DMS114 treated with DMSO at 0.1 percent for 48 hours (cell line): ENCODE data around the gene HSPB9.

ENCODE experiments used
- DNase-seq: peaks from one replicate; lab custom pipeline; 2025; ENCODE audit not compliant: unreplicated experiment; lab: John Stamatoyannopoulos, UW

HSPB9 gene

DNA sequence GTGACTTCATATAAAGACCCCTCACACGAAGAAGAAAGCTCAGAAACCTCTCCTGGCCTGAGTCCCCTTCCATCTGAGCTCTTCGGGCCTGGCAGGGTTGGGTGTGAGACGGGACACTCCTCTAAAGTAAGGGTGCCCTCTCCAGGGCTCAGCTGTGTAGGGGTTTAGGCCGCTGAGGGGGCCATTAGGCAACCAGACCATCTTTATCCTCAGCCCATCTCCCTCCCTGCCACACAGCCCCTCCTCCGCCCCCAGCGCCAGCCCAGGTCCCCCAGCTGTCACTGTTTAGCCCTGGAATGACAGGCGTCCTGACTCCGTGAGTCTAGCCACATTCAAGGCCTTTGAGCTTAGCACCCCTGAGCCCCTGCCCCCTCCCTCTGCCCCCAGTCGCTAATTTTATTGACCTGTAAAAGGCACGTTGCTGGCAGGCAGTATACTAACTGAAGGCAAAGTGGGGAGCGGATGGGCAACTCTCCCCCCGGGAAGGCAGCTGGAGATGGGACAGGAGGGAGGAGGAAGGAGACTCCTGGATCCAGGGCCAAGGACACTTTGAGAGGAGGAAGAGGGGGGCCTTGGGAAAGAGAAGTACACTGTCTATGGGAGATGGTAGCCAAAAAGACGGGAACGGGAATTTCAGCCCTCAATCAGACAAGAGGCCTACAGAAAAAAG lies 23.7 kb upstream of the HSPB9 start:
- DNase-seq, result no peak

DNA sequence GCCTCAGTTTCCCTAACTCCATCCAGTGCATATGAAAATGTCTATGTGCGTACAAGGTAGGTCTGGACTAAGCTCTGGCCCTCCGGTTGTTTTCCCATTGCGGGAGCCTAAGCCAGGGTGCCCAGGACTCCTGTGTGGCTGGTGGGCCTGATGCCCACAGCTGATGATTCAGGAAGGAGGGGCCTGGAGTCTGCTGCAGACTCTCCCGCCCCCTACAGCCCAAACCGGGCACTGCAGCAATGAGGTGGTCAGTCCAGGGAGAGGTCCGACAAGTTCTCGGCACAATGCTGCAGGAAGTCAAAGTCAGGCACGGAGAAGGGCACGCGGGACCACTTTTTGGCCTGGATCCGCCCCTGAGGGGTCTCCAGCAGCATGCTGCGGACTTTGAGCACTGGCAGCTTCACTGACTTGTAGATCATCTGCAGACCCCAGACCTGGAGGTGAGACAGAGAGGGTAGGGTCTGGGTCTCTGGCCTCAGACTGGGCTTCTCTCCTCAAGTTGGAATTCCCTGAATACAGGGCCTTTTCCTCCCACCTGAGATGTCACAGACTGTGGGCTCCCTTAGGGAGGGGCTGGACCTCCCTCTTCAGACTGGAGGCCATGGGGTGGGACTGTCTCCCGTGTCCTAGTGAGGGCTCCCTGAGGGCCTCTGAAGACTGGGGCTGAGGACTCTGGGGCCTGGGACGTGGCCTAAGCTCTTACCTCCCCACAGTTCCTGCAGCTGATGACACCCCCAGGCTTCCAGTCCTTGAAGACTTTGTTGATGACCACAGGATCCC lies 20.9 kb upstream of the HSPB9 start:
- DNase-seq, result peak; percentile 26

DNA sequence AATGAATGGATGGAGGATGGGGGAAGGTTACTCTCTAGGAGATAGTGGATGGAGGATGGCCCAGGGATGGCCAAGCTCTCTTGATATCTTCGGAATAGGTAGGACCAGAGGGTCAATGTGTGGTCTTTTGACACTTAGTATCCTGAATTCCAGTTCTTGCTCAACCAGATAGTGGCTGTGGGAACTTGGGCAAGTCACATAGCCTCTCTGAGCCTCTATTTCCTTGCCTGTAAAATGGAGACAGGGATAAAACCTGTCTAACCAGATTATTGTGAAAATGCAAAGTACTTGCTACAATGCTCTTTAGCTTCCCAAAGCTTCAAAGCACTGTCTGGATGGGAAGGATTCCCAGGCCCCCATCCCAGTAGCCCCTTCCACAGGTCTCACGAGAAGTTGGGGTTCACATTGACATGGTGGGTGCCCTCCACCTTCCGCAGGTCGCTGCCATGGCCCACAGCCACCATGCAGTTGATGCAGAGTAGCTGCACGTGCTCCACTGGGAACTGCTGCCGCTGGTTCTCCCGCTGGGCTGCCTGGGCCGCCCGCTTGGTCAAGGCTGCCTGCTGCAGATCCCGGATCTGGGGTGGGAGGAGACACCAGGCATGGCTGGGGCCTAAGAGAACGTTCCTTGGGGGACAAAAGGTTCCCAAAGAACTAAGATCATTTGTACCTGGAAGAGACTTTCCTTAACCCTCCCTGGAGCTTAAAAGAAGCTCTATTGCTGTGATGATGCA lies 19.2 kb upstream of the HSPB9 start:
- no peak for DNase-seq

DNA sequence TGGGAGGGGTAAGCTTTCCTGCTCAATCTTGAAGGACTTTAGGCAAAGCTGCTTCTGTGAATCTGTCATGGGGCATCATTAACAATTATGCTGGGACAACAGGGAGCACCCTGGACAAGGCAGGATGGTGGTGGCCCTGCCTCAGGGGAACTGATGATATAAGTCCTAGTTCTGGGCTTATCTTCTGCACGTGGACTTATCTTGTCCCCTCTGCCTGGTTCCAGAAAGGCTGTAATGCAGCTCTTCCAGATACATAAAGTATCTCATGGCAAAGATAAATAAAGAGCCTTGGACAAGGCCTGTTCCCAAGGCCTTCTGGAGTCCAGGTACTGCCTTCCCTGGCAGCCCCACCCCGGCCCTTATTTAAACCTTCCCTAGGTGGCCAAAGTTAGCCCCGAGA lies 18.3 kb upstream of the HSPB9 start:
- no peak for DNase-seq

DNA sequence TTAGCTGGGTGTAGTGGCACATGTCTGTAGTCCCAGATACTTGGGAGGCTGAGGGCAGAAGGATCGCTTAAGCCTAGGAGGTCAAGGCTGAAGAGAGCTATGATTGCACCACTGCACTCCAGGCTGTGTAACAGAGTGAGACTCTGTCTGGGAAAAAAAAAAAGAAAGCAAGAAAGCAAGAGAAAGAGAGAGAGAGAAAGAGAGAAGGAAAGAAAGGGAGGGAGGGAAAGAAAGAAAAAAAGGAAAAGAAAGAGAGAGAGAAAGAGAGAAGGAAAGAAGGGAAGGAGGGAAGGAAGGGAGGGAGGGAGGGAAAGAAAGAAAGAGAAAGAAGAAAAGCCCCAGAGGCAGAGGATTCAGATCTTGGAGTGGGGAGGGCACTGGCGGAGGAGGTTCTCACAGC lies 16.6 kb upstream of the HSPB9 start:
- no peak for DNase-seq

DNA sequence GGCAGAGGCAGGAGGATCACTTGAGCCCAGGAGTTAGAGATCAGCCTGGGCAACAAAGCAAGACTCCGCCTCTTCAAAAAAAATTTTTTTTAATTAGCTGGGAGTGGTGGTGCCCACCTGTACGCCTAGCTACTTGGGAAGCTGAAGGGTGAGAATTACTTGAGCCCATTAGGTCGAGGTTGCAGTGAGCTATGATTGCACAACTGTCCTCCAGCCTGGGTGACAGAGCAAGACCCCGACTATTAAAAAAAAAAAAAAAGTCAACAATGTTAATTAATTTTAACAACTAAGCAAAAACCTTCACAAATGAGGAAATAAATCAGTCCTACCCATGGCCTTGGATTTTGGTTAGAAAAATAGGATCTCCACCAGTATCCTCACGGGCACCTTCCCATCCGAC lies 15.5 kb upstream of the HSPB9 start:
- DNase-seq, result no peak

DNA sequence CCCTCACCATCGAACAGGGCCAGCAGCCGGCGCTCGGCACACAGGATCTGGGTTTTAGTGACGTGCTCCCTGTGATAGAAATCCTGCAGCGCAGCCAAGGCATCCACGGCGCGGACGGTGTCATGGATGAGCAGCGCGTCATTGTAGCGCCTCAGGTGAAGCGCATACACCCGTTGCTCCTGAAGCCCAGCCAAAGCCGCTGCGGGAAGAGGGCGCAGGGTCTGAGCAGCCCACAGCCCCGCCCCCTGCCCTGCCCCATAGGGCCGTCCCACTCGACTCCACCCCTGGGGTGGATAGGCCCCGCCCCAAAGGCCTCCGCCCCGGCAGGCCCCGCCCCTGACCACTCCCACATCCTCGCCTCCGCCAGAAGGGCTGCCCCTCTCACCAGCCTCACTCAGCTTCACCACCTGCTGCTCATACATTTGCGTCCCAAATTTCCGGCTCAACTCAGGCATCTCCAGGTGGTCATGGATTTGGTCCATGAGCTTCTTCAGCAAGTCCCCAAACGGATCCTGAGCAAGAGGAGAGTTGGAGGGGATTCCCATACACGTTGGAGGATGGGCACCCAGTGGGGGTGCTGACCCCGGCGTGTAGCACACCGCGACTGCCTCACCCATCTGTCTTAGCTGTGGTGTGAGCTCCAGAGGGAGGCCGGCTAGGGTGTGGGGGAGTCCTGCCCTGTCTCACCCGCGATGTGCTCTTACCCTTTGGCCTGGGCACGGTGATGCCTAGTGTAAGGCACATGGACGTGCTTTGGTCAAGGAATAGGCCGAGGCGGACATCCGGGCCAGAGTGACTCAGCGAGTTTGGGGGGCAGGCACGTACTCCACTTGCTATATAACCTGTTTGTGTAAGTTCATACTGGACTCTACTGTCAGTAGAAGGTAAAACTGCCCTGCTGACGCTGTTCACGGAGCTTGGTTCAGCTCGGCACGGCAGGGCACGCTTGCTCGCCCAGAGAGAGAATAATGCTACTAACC lies 14.7 kb upstream of the HSPB9 start:
- peak; percentile 49 for DNase-seq

DNA sequence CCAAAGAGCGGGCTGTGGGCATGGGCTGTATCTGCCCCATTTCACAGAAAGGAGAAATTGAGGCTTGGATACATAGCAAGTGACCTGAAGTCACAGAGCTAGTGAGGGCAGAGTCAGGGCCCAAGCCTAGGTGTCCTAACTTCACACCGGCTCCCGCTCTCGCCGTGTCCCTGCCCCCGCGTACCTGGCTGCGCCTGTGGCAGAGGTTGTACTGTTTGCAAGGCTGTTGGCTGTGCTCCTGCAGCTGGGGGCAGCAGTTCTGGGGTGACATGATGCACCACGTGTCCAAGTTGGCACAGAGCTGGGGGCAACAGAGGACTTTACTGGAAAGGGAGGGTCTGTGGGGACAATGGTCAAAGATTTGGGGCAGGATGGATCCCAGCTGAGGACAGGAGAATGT lies 13.5 kb upstream of the HSPB9 start:
- DNase-seq, result no peak

DNA sequence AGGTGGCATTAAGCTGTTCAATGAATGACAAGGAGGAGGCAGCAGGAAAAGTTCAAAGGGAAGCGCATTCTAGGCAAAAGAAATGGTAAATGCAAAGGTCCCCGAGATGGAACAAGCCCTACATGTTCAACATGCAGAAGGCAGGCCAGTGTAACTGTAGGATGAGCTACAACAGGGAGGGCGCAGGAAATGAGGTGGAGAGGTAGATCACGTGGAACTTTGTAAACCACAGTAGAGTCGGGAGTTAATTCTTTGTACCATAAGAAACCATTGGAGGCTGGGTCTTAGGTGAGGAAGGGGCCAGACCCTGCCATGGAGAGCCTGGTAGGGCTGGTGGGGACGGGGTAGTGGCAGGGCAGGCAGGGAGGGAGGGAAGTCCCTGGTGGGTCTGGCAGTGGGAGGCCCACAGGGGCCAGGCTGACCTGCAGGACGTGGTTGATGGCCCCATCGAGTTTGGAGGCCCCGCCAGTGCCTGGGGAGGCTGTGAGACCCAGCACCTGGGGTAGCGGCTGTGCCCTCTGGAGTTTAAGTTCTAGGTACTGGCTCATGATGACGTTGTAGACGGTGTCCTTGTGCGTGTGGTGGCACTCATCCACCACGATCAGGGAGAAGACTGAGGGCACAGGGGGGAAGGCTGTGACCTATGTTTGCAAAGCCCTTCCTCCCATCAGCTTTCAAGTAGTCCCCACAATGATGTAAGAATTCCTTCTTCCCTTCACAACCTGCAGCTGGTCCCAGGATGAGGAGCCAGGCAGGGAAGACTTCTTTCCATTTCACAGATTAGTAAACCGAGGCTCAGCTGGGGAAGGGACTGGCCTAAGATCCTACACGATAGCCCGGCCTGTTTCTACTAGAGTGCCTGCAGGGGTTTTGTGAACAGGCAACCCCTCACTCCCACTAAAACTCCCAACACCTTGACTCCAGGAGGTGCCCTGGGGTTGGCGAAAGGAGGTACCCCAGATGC lies 12.0 kb upstream of the HSPB9 start:
- no peak for DNase-seq

DNA sequence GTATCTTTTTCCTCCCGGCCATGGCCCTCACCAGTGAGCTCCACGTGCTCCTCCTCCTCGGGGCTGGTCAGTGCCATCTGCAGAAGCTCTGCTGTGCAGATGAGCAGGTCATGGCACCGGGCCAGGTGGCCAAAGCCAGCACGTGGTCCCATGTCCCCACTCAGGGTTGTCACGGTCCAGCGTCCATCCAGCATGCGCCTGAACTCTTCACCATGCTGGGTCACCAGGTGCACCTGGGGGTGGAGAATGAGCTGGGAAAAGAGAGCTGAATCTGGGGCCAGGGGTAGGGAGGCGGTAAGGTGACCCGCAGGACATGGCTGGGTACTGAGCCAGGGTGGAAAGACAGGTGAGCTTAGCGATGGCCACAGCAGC lies 11.4 kb upstream of the HSPB9 start:
- no peak for DNase-seq

DNA sequence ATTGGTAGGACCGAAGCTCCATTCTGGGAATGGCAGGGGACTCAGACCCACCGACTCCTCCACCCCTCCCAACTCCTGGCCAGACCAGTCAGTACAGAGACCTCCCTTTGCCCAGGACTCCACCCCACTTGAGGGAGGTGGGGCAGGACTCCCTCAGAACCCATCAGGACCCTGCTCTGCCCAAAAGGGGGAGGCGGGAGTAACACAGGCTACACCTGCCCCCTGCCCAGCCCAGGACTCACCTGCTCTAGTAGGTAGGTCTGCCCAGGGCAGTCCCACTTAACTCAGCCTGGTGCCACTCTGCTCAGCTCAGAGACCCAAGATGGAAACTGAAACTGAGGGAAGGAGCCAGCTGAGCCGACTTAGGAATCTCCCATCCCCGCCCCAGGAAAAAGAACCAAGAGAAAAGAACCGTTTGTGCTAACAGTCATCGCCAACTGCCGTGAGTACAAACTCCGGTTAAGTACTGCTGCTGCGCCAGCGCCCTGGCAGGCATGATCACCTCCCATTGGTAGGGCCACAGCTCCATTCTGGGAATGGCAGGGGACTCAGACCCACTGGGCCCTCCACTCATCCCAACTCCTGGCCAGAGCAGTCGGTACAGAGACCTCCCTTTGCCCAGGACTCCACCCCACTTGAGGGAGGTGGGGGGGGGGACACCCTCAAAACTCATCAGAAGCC lies 10.6 kb upstream of the HSPB9 start:
- no peak for DNase-seq

DNA sequence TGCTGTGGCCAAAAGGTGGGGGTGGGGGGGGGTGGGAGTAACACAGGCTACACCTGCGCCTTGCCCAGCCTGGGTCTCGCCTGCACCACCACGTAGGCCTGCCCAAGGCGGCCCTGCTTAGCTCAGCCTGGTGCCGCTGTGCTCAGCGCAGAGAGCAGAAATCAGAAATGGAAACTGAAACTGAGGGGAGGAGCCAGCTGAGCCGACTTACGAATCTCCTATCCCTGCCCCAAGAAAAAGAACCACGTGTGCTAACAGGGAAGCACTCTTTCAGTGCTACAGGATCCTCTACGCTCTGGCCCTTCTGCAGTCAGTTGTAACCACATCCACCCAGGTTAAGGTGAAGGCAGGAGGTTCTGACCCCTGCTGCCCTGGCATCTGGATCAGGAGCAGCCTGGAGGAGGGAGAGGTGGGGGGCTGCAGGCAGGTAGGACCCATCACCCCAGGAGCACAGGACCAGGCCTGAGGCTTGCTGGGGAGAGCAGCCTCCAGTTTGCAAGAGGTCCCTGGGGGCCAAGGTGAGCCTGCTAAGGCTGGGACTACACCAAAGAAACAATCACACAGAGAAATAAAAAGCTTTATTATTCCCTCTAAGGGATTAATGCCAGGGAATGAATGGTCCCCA lies 9.9 kb upstream of the HSPB9 start, which contains the start of gene DHX58:
DHX58 (minus strand) TSS at position 163 of the 625 bp plus-strand sequence. CDS start 822 bp downstream, outside the sequence.
- peak; percentile 52 for DNase-seq

DNA sequence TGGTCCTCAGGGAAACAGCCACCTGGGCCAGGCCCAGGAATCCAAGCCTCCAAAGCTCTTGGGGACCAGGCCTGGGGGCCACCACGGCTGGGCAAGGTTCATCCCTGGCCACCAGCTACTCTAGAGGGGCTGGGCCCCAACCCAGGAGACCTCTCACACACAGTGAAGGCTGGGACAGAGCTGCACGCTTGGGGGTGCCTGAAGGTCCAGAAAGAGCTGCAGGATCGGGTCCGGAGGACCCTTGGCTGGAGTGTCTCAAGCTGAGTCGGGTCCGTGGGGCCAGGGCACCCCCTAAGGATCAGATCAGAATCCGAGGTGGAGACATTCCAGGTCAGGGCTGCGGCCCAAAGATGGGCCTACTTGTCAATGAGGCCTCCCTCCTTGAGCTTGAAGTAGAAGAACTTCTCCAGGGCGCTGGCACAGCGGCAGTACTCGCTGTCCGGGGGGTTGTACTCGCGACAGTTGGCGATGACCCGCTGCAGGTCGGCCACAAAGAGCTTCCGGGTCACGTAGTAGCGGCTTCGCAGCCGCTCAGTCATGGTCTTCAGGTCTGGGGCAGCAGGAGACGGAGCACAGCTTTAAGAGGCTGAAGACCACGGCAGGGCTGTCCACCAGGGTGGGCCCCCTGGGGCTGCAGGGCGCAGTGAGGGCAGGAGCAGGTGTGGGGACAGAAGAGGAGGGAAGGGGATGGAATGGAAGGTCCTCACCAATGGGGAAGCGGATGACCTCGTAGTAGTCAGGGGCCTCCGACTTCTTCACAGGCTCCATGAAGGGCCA lies 9.1 kb upstream of the HSPB9 start:
- no peak for DNase-seq

DNA sequence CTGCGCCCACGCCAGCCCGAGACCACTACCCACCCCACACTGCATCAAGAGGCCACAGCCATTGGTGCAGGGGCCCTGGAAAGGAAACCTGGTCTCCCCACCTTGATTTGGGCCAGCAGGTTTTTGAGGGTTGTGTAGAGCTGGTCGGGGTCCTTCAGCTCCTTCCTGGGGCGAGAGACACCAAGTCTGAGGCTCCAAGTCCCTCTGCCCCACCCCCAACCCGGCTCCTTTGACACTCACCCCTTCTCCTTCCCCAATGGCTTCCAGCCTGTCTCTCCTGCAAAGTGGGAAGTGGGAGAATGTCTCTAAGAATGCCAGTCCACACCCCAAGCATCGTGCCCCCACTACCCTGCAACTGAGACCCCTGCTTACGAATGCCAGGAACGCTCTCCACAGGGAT lies 8.5 kb upstream of the HSPB9 start:
- no peak for DNase-seq

DNA sequence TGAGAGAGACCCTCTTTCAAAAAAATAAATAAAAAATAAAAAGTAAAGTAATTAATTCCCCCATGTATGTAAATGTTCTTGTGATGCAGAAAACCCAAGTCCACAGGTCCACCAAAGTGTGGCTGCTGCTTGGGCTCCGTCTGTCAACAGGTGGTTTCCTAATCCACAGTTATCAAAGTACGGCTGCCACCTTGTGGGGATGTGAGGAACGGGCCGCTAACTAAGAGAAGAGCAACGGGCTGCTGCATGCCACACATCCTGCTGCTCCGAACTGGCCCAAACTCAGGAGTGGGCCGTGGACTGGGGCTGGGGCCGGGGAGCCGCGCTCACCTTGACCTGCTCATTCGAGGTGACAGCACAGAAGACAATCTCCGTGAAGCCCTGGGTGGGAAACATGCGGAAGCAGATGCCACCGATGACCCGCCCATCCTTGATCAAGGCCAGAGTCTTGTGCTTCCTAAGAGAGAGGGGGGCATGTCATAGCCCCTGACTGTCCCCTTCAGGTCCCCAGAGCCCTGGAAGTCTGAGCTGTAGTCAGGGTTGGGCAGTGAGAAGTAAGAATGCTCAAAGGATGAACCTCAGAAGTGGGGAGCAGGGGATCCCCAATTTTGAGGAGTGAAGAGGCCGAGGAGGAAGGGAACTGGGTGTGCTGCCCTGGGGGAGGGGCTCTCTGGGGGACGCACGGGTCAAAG lies 5.8 kb upstream of the HSPB9 start:
- DNase-seq, result peak; percentile 72

DNA sequence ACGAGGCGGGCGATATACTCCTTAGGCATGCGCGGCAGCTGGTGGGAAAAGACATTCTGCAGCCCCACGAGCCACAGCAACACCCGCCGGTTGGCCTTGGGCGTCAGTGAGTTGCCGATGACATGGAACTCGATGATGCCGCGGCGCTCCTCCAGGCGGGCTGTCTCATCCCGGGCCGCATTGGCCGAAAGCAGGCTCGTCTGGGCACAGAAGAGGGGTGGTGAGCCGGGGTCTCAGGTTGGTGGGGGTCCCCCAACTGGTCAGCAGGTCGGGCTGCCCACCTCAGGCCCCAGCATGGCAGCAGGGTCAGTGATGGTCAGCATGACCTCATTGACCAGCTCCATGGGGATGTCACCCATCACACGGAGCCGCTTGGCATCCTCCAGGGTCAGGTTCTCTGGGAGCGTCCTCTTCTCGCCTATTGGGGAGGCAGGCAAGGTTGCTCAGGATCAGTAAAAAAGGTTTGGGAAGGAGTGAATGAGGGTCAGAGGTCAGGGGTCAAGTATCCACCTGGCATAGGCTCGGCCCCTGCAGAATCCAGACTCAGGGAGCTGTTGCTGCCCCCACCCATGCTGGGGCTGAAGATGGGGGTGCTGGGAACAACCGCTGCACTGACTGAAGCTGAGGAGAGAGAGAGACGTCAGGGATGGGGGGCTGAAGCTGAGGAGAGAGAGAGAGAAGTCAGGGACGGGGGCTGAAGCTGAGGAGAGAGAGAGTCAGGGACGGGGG lies 5.0 kb upstream of the HSPB9 start:
- no peak for DNase-seq

DNA sequence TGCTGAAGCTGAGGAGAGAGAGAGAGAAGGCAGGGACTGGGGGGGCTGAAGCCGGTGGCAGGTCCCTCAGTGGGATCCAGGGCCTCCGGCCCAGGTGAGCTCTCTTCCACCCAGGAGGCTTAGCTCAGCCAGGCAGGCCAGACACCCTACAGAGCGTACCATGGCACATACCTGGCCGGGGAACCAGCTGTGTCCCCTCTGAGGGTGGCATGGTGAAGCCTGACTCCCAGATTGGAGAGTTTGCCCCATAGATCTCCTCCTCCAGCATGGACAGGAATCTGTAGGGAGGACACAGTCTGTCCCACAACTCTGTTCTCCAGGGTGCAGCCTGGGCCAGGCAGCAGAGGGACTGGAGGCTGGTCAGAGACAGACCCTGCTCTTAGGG lies 4.5 kb upstream of the HSPB9 start:
- no peak for DNase-seq
